HS-5 (cell line): ENCODE measurements around the gene CRHR1.

Experiments
- DNase-seq: peaks from one replicate; pipeline ENCODE4 v3.0.0-alpha.2; 2012; ENCODE audit warnings: low read depth

CRHR1 gene

DNA sequence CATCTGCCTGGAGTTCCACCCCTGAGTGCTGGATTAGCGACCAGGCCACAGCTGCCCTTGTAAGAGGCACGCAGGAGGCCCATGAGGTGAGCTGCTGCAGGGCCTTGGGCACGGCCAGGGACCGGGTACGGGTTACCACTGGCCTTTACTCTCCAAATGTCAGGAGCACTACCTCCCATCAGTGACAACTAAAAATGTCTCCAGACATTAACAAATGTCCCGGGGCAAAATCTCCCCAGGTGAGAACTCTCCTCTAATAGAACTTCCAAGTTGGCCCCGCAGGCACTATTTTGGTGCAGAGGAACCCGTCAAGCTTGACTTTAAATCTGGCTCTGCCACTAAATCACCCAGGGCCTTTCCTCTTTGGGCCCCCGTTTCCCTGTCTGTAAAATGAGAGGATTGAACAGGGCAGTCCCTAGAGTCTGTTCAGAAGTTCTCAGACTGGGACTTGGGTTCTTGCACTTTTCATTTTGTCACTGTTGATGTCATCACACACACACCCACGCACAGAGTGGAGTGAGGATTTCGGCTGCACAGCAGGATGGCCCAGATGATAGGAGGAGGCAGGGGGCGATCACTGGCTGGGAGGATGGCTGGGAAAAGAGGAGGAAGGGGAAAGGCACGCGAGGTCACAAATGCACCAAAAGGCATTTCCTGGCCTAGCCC lies 85.7 kb downstream of the CRHR1 start:
- DNase-seq = no peak

DNA sequence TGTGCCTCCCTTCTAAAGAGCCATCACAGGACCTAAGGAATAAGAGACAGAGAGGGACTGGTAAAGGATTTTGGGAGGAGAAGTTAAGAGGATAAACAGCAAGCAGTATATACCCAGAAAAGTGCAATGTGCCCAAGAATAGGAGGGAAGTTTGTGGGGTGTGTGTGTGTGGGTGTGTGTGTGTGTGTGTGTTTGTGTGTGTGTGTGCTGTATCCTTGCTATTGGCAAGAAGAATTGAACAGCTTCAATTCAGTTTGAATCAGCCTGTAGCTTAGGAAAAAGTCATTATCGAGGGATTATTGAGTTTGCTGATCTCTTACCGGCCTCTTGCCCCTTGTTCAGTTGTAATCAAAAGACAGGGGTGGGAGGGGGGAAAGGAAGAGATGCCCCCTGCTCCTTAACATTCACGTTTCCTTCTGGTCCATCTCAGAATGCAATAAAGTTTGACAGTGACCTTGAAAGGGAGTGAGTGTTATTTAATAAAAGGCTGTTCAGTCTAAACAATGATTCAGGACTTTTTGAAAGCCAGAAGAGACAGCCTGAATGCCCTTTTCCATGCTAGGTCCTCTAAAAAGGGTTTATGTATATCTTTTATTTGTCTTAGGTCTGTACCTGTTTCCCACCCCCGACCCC lies 86.3 kb downstream of the CRHR1 start:
- DNase-seq = no peak

DNA sequence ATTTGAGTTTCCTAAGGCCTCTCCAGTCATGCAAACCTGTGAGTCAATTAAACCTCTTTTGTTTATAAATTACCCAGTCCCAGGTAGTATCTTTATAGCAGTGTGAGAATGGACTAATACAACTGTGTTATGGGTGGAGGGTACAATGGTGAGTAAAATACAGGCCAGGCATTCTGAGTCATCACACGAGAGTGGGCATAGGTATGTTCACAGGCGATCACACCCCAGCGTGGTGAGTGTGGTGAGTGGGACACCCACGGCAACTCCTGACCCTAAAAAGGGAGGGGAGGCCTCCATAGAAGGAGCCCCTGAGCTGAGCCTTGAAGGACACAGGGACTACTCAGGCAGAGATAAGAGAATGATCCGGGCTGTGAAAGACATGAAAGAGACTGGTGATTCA lies 87.6 kb downstream of the CRHR1 start:
- DNase-seq = no peak

DNA sequence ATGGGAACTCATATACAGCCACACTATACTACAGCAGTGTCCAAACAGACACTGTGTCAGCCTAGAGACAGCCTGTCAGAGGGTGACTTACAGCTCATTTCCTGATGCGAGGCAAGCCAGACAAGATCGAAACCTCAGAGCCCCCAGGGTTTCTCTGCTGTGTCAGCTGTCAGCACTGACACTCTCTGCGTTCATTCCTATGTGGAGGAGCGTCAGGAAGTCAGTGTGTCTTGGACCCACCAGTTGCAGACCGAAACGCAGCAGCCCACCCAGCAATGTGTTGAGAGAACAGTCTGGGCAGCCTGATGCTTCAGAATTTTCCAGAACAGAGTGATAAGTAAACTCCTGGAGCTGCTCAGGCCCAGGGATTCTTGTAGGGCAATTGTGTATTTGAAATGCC lies 89.6 kb downstream of the CRHR1 start:
- DNase-seq = no peak

DNA sequence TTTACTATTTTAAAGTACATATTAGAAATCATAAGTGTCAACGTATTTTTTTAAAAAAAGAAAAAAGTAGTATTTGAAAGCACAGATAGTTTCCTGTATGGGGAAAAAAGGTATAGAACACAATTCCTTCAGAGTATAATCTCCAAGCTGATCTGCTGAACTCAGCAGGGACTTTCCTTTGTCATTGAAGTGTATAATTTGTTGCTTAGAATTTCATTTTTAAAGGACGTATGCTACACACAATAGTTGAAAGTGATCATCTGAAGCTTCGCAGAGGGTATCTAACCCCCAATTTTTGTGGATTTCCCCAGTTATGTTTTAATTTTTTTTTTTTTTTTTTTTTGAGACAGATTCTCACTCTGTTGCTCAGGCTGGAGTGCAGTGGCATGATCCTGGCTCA lies 90.0 kb downstream of the CRHR1 start:
- no peak for DNase-seq

DNA sequence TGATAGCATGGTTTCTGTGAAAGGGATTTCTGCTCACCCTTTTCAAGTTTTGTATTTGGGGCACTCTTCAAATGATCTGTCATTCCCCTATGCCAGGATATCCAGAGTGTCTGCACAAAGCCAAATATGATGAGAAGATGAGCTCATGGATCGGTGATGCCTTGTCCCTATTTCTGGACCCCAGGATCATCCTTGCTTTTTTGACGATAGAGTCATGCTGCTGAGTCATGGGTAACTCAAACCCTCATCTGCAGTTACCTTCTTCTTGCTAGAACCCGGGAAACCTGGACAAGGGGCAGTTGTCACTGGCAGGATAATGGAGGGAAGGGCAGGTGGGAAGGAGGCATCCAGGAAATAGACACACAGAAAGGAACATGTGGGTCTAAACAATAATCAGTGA lies 92.4 kb downstream of the CRHR1 start:
- no peak for DNase-seq

DNA sequence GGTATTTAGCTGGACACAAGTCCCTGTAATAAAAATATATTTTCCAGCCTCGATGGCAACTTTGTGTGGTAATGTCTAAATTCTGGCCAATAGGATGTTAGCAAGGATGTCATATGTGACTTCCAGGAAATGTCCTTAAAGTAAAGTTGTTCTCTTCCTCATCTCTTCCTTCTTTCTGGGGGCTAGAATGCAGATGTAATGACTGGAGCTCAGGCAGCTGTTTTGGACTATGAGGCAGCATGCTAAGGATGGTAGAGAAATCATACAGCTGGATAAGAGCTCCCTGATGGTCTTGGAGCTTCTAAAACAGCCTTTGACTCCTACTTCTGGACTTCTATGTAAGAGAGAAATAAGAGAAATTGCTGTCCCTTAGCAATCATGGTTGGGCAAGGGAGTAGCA lies 93.3 kb downstream of the CRHR1 start:
- no peak for DNase-seq

DNA sequence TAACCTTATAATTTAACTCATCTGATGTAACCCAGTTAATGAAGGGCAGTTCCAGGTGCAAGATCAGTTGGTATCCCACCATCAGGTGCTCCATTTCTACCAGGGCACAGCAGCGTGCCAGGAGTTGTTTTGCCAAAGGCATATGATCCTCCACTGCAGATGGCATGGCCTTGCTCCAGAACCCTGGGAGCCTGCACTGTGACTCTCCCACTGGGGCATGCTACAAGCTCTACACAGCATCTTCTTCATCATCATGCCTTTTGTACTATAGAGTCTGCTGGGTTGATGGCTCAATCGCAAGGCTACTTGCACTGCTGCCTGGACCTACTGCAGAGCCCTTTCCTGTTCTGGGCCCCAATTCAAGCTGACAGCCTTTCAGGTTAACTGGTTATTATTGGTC lies 98.9 kb downstream of the CRHR1 start:
- DNase-seq = no peak
